Measurements from ENCODE around the gene AGBL1.

AGBL1 gene

DNA sequence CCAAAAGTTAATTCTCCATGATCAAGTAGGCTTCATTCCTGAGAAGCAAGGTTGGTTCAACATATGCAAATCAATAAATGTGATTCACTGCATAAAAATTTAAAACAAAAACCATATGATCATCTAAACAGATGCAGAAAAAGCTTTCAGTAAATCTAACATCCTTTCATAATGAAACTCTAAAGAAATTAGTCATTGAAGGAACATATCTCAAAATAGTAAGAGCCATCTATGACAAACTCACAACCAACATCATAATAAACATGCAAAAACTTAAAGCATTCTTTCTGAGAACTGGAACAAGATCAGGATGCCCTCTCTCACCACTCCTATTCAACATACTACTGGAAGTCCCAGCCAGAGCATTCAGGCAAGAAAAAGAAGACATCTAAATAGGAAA lies 254.1 kb downstream of the AGBL1 start:
- no peak overlapping the region for H3K23ac ChIP-seq (ENCODE audit: low read length in 2 of 2)
- no peak overlapping the region for H3K4ac ChIP-seq (ENCODE audit: low read depth in 1 of 2, low read length in 2 of 2)
- H3K4me1 ChIP-seq (ENCODE audit: control insufficient read depth, insufficient read depth, low read depth, low read length) = no peaks in the 10 kb centered on the region
- no peak overlapping the region for H3K4me3 ChIP-seq (ENCODE audit: insufficient read depth in 1 of 2, low read depth in 1 of 2, low read length in 2 of 2)
- H3K9ac ChIP-seq (ENCODE audit: low read length) = no peak overlapping the region
- H4K91ac ChIP-seq (ENCODE audit: low read length) = no peak overlapping the region
- no peak overlapping the region for H2BK12ac ChIP-seq (ENCODE audit: low read length in 2 of 2)
- no peaks in the 10 kb centered on the region for H3K27me3 ChIP-seq (ENCODE audit: control insufficient read depth in 1 of 2, insufficient read depth in 1 of 2, low read length in 2 of 2)
- H2BK5ac ChIP-seq (ENCODE audit: low read depth, low read length, poor library complexity, severe bottlenecking) = no peak overlapping the region
- H3K4me2 ChIP-seq (ENCODE audit: low read length, poor library complexity, severe bottlenecking) = no peak overlapping the region
- H3K79me1 ChIP-seq (replicated peaks; ENCODE audit: low read length, poor library complexity, severe bottlenecking) = no peaks in the 10 kb centered on the region
- H2AK5ac ChIP-seq (ENCODE audit: low read length, severe bottlenecking) = no peak overlapping the region
- H2BK120ac ChIP-seq (ENCODE audit: low read depth, low read length) = no peak overlapping the region
- H4K8ac ChIP-seq (ENCODE audit: low read length) = no peak overlapping the region
- no peak overlapping the region for H3K18ac ChIP-seq (ENCODE audit: low read depth in 1 of 2, low read length in 2 of 2)
- peaks cover 19% of the 10 kb centered on the region for H3K9me3 ChIP-seq (ENCODE audit: control insufficient read depth, low read length)
- no peak for DNase-seq
- no peak overlapping the region for H3K14ac ChIP-seq (ENCODE audit: low read length in 2 of 2)
- no peak overlapping the region for H2AFZ ChIP-seq (ENCODE audit: low read depth, low read length)
- H3K36me3 ChIP-seq (ENCODE audit: control insufficient read depth in 1 of 2, insufficient read depth in 2 of 2, low read depth in 1 of 2, low read length in 2 of 2) = no peaks in the 10 kb centered on the region
- no peak overlapping the region for H2BK15ac ChIP-seq (ENCODE audit: low read depth, poor library complexity, severe bottlenecking)
- H3K27ac ChIP-seq (ENCODE audit: low read length, poor library complexity, severe bottlenecking) = no peak overlapping the region

DNA sequence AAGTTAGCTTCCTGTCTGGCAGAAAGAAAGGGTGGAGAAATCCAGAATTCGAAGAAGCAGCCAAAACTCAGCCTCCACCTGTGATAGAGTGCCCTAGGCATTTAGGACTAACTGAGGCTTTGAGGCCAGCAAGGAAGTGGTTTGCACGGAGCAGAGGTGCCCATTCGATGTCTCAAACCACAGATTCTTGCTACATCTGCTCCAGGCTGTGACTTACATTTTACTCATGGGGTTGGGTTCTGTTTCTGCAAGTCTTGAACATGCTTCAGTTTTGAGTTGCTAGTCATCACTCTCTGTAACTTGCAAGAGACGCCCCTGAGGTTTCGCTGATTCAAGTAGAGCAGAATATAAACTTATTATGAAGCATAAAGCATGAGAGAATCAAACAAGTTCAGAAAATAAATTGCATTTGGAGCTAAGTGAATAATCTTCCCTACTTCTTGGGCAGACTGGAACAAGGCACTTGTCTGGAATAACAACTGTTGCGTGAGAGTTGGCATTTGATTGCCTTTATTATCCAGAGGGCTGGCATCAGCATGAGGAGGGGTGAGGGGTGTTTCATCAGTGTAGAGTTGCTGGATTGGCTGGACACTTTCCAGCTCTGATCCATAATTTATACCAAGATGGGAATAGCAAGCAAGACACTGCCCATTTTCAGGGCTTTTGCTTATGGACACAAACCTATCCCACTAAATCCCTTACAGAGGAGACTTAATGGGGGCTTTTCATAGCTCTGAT lies 256.5 kb downstream of the AGBL1 start:
- no peak overlapping the region for H3K4ac ChIP-seq (ENCODE audit: low read depth in 1 of 2, low read length in 2 of 2)
- no peaks in the 10 kb centered on the region for H3K36me3 ChIP-seq (ENCODE audit: control insufficient read depth in 1 of 2, insufficient read depth in 2 of 2, low read depth in 1 of 2, low read length in 2 of 2)
- H2BK12ac ChIP-seq (ENCODE audit: low read length in 2 of 2) = no peak overlapping the region
- no peak overlapping the region for H3K27ac ChIP-seq (ENCODE audit: low read length, poor library complexity, severe bottlenecking)
- no peak overlapping the region for H3K18ac ChIP-seq (ENCODE audit: low read depth in 1 of 2, low read length in 2 of 2)
- no peak overlapping the region for H3K4me2 ChIP-seq (ENCODE audit: low read length, poor library complexity, severe bottlenecking)
- H4K91ac ChIP-seq (ENCODE audit: low read length) = no peak overlapping the region
- no peak overlapping the region for H2AK5ac ChIP-seq (ENCODE audit: low read length, severe bottlenecking)
- H3K79me1 ChIP-seq (replicated peaks; ENCODE audit: low read length, poor library complexity, severe bottlenecking) = no peaks in the 10 kb centered on the region
- H2BK5ac ChIP-seq (ENCODE audit: low read depth, low read length, poor library complexity, severe bottlenecking) = no peak overlapping the region
- no peak overlapping the region for H2BK120ac ChIP-seq (ENCODE audit: low read depth, low read length)
- H3K9ac ChIP-seq (ENCODE audit: low read length) = peak overlapping the region; percentile 37
- H3K23ac ChIP-seq (ENCODE audit: low read length in 2 of 2) = no peak overlapping the region
- H3K4me1 ChIP-seq (ENCODE audit: control insufficient read depth, insufficient read depth, low read depth, low read length) = no peaks in the 10 kb centered on the region
- DNase-seq = peak; percentile 50
- H4K8ac ChIP-seq (ENCODE audit: low read length) = no peak overlapping the region
- no peak overlapping the region for H2AFZ ChIP-seq (ENCODE audit: low read depth, low read length)
- 55% methylated on average over 3 of the region's 6 CpGs for WGBS
- no peak overlapping the region for H2BK15ac ChIP-seq (ENCODE audit: low read depth, poor library complexity, severe bottlenecking)
- H3K27me3 ChIP-seq (ENCODE audit: control insufficient read depth in 1 of 2, insufficient read depth in 1 of 2, low read length in 2 of 2) = no peaks in the 10 kb centered on the region
- H3K14ac ChIP-seq (ENCODE audit: low read length in 2 of 2) = no peak overlapping the region
- no peak overlapping the region for H3K4me3 ChIP-seq (ENCODE audit: insufficient read depth in 1 of 2, low read depth in 1 of 2, low read length in 2 of 2)
- peaks cover 4% of the 10 kb centered on the region for H3K9me3 ChIP-seq (ENCODE audit: control insufficient read depth, low read length)

DNA sequence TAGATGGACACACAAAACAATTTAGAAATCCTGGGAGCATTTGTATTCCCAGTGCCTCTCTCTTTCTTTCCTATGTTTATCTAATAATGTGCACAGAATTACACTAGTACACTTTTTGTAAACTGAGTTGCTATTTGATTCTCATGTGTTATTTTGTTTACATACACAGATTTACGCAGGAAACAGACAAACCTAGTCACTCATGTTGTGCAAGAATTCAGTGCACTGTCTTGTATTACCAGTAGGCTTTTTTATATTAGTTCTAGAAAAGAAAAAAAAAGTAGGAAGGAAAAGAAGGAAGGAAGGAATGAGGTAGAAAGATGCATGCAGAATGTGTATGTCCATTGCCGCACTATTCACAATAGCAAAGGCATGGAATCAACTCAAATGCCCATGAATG lies 257.4 kb downstream of the AGBL1 start:
- 100% methylated on average over 1 of the region's 2 CpGs for WGBS

DNA sequence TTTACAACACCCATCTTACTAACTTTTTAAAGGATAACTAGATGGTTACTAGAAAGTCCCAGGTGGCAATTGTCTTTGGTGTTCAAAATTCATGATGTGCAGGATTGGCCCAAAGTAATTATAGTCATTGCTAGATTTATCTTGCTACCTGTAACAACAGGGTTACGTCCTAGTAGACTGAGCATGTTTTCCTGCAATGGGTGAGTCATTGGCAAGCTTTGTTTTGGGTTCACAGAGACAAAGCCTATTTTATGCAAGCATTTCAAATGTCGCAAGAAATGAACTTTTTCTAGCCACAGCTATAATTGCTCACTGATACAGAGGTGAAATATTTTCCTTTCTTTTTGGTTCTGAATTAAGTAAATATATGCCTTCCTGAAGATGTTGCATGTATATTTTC lies 267.6 kb downstream of the AGBL1 start:
- Histone ChIP-seq H3K9me3 (ENCODE audit: control insufficient read depth, low read length) (no peaks in the 10 kb centered on the region), H3K23ac (ENCODE audit: low read length in 2 of 2) (no peak overlapping the region), H3K27me3 (ENCODE audit: control insufficient read depth in 1 of 2, insufficient read depth in 1 of 2, low read length in 2 of 2) (no peaks in the 10 kb centered on the region), H3K4me2 (ENCODE audit: low read length, poor library complexity, severe bottlenecking) (no peak overlapping the region), H3K4me1 (ENCODE audit: control insufficient read depth, insufficient read depth, low read depth, low read length) (no peaks in the 10 kb centered on the region), H3K4ac (ENCODE audit: low read depth in 1 of 2, low read length in 2 of 2) (no peak overlapping the region), H2AK5ac (ENCODE audit: low read length, severe bottlenecking) (no peak overlapping the region), H2BK5ac (ENCODE audit: low read depth, low read length, poor library complexity, severe bottlenecking) (no peak overlapping the region), H3K27ac (ENCODE audit: low read length, poor library complexity, severe bottlenecking) (no peak overlapping the region), H3K14ac (ENCODE audit: low read length in 2 of 2) (no peak overlapping the region), H2AFZ (ENCODE audit: low read depth, low read length) (no peak overlapping the region), H3K18ac (ENCODE audit: low read depth in 1 of 2, low read length in 2 of 2) (no peak overlapping the region), H4K8ac (ENCODE audit: low read length) (no peak overlapping the region), H3K4me3 (ENCODE audit: insufficient read depth in 1 of 2, low read depth in 1 of 2, low read length in 2 of 2) (no peak overlapping the region), H3K9ac (ENCODE audit: low read length) (no peak overlapping the region), H2BK15ac (ENCODE audit: low read depth, poor library complexity, severe bottlenecking) (no peak overlapping the region), H3K79me1 (replicated peaks; ENCODE audit: low read length, poor library complexity, severe bottlenecking) (no peaks in the 10 kb centered on the region), H3K36me3 (ENCODE audit: control insufficient read depth in 1 of 2, insufficient read depth in 2 of 2, low read depth in 1 of 2, low read length in 2 of 2) (no peaks in the 10 kb centered on the region), H2BK12ac (ENCODE audit: low read length in 2 of 2) (no peak overlapping the region), H2BK120ac (ENCODE audit: low read depth, low read length) (no peak overlapping the region), H4K91ac (ENCODE audit: low read length) (no peak overlapping the region)
- WGBS = 54% methylated on average over 1 of the region's 2 CpGs
- no peak for DNase-seq

More for the DNA sequence above, 257.4 kb downstream of the AGBL1 start:
- Histone ChIP-seq H2BK120ac (ENCODE audit: low read depth, low read length) (no peak overlapping the region), H3K9me3 (ENCODE audit: control insufficient read depth, low read length) (no peaks in the 10 kb centered on the region), H3K79me1 (replicated peaks; ENCODE audit: low read length, poor library complexity, severe bottlenecking) (no peaks in the 10 kb centered on the region), H3K14ac (ENCODE audit: low read length in 2 of 2) (no peak overlapping the region), H2AFZ (ENCODE audit: low read depth, low read length) (no peak overlapping the region), H3K9ac (ENCODE audit: low read length) (peak overlapping the region; percentile 12), H3K4me2 (ENCODE audit: low read length, poor library complexity, severe bottlenecking) (no peak overlapping the region), H3K36me3 (ENCODE audit: control insufficient read depth in 1 of 2, insufficient read depth in 2 of 2, low read depth in 1 of 2, low read length in 2 of 2) (no peaks in the 10 kb centered on the region), H3K4ac (ENCODE audit: low read depth in 1 of 2, low read length in 2 of 2) (no peak overlapping the region), H2AK5ac (ENCODE audit: low read length, severe bottlenecking) (no peak overlapping the region), H3K27me3 (ENCODE audit: control insufficient read depth in 1 of 2, insufficient read depth in 1 of 2, low read length in 2 of 2) (no peaks in the 10 kb centered on the region), H2BK15ac (ENCODE audit: low read depth, poor library complexity, severe bottlenecking) (no peak overlapping the region), H3K18ac (ENCODE audit: low read depth in 1 of 2, low read length in 2 of 2) (no peak overlapping the region), H4K91ac (ENCODE audit: low read length) (no peak overlapping the region), H3K4me1 (ENCODE audit: control insufficient read depth, insufficient read depth, low read depth, low read length) (no peaks in the 10 kb centered on the region), H2BK12ac (ENCODE audit: low read length in 2 of 2) (no peak overlapping the region), H3K27ac (ENCODE audit: low read length, poor library complexity, severe bottlenecking) (no peak overlapping the region), H3K4me3 (ENCODE audit: insufficient read depth in 1 of 2, low read depth in 1 of 2, low read length in 2 of 2) (no peak overlapping the region), H2BK5ac (ENCODE audit: low read depth, low read length, poor library complexity, severe bottlenecking) (no peak overlapping the region), H4K8ac (ENCODE audit: low read length) (no peak overlapping the region), H3K23ac (ENCODE audit: low read length in 2 of 2) (no peak overlapping the region)
- DNase-seq = peak; percentile 15

All from mesenchymal stem cell (in vitro differentiated cells and primary cell).